Epithelial cell of umbilical artery (primary cell): ENCODE data around the gene CGNL1. TPM values are rescaled to one million over a fixed set of nuclear protein-coding genes. Genes with fewer than 3 reads are reported as not detected.

ENCODE experiments used
- total RNA-seq: library from RNA; depleted of rRNA; stranded (reverse); fragments of >200 nt; gene quantifications from 2 replicates; pipeline ENCODE4 v1.2.3, GENCODE V29; 2014

Gene CGNL1
- total RNA-seq: 19.2 and 35.9 TPM in 2 replicates

GRCh38 chr15:57375827-57376695 lies at the start of gene CGNL1:
Gene CGNL1, plus strand, starts transcription at chr15:57376505. Its CDS starts 61,495 bp downstream, at chr15:57438000.

GRCh38 chr15:57591822-57592367 lies 215.6 kb downstream of the CGNL1 start, which contains the start of gene MYZAP:
Gene MYZAP, plus strand, starts transcription at chr15:57591904. Its CDS starts 131 bp downstream, at chr15:57592035.

Other genes starting within 250 kb of the CGNL1 start
- gene MYZAP, start 215.4 kb downstream of the CGNL1 start, total RNA-seq: 5.5 and 22.6 TPM in 2 replicates